GM11168 (cell line): ENCODE results near the gene AAMP.
"Not testable (repeated sequence)": the region's sequence is repeated elsewhere in the genome, so short reads cannot be mapped to it uniquely, and the experiment has no call there.

Experiments used
- in situ Hi-C: fragments of 300-500 bp; cut with MboI; formaldehyde crosslinking; loops from one replicate; pipeline ENCODE4 v1.12.0; 2022; ENCODE audit warnings: low sequenced_read_pairs; ENCODE audit not compliant: unreplicated experiment

Gene AAMP

GRCh38 chr2:218269900-218270720 lies at the start of gene AAMP, which contains the start of gene PNKD:
Gene AAMP (minus strand): TSS chr2:218270137. CDS start chr2:218270086, 51 bp downstream.
Gene PNKD (plus strand): TSS chr2:218270519. CDS start chr2:218270536, 17 bp downstream.
- in situ Hi-C loops = no loop called here

GRCh38 chr2:218318241-218318640 lies 48.3 kb upstream of the AAMP start:
- in situ Hi-C loops = no loop called here

DNA sequence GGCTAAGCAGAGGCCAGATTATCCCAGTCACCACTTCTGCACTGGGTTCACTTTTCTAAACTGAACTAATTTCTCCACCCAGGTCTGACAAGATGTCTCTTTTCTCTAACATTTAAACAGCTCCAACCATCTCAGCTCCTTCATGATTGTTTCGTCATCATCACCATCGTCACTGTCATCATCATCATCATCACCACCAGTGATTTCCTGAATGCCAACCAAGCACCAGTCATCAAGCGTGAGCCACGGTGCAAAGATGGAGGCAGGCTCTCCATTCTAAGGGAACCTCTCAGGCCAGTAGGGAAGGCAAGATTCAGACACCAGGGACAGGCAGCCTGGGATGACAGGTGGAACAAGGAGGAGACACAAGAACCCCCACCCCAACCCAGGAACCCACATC lies 47.9 kb upstream of the AAMP start:
- in situ Hi-C loops = no loop called here

DNA sequence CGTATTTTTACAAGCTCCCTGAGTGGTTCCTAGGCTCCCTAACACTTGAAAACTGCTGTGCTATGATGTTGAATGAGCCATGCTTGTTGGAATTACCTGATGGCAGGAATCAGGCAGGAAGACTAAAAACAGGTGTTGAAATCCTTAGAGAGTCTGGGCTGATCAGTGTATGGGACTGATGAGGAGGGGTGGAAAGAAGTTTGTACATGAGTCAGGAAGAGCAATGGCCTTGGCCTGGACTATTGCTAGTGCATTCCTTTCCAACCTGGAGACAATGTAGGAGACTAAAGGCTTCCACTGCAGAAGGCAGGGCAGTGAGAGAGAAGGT lies 47.3 kb upstream of the AAMP start:
- in situ Hi-C loops = no loop called here

- in situ Hi-C loops = no loop called here
These were observed 45.5 kb upstream of the AAMP start for GRCh38 chr2:218315397-218315796.

DNA sequence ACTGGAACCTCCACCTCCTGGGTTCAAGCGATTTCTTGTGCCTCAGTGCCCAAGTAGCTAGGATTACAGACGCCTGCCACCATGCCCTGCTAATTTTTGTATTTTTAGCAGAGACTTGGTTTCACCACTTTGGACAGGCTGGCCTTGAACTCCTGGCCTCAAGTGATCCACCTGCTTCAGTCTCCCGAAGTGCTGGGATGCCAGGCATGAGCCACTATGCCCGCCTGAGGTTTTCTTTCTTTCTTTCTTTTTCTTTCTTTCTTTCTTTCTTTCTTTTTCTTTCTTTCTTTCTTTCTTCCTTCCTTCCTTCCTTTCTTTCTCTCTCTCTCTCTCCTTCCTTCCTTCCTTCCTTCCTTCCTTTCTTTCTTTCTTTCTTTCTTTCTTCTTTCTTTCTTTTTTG lies 44.8 kb upstream of the AAMP start:
- in situ Hi-C loops = not testable (repeated sequence)

- in situ Hi-C loops = no loop called here
These were observed 43.4 kb upstream of the AAMP start for GRCh38 chr2:218313356-218313755.

DNA sequence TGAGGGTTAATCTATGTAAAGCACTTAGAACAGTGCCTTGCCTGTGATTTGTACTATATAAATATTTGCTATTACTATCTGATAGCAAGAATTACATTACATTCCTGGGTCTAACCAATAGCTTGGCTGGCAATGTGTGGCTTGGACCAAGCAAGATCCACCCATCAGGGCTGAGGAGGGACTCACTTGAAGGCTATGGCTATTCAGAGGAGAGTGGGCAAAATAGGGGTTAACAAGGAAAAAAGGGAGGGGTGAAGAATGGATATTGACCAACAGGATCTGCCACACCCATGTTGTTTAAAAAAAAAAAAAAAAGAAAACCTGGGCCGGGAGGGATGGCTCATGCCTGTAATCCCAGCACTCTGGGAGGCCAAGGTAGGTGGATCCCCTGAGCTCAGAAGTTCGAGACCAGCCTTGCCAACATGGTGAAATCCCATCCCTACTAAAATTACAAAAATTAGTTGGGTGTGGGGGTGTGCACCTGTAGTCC lies 42.4 kb upstream of the AAMP start:
- in situ Hi-C loops = no loop called here

DNA sequence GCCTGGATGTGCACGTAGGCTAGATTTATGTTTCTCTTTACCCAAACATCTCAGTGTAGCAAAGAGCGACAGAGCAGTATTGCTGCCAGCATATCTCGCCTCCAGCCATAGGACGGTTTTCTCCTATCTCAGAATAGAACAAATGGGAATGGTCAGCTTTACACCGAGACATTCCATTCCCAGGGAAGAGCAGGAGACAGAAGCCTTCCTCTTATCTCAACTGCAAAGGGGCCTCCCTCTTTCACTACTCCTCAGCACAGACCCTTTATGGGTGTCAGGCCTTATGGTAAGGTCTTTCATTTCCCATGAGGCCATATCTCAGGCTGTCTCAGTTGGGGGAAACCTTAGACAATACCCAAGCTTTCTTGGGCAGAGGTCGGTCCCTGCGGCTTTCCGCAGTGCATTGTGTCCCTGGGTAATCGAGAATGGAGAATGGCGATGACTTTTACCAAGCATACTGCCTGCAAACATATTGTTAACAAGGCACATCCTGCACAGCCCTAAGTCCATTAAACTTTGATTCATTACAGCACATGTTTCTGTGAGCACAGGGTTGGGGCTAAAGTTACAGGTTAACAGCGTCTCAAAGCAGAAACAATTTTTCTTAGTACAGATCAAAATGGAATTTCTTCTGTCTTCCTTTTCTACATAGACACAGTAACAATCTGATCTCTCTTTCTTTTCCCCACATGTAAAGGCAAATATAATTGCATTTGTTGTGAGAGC lies 41.8 kb upstream of the AAMP start:
- in situ Hi-C loops = not testable (repeated sequence)

GRCh38 chr2:218310853-218311540 lies 41.1 kb upstream of the AAMP start:
- in situ Hi-C loops = no loop called here

GRCh38 chr2:218307415-218308090 lies 37.6 kb upstream of the AAMP start:
- in situ Hi-C loops = loop anchor here (10.0 kb wide), 1 partner anchor 87 kb away; the partner anchor contains the start of gene CTDSP1

DNA sequence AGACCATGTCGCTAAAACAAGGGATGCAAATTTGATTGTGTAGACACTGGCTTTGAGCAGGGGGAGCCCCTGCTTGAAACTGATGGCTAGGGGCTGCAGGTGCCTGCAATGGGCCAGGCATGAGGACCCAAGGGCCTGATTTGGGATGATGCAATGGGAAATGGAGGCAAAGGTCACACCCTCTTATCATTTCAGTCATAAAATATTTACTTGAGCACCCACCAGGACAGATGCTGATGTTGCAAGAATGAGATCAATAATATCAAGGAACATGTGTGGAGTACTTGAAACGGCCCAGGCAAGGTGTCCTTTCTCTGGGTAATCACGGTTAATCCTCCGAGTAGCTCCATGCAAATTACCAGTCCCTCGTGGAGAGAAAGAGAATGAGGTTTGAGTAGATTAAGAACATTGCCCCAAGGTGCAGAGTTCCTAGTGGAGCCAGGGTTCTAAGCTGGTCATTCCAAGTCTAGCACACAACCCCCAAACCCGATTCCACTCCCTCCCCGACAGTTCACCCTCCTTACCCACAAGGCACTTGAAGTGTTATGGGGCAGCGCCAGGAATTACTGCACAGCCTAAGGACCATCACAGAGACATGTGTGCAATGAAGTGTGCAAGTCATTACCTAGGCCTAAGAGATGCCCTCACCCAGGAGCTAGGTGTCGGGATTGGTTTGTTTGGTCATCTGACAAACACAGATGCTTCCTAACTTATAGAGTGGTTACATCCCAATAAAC lies 36.4 kb upstream of the AAMP start:
- in situ Hi-C loops = loop anchor here (10.0 kb wide), 1 partner anchor 88 kb away; the partner anchor contains the start of gene CTDSP1

GRCh38 chr2:218305383-218305782 lies 35.4 kb upstream of the AAMP start:
- in situ Hi-C loops = loop anchor here (10.0 kb wide), 1 partner anchor 89 kb away; the partner anchor contains the start of gene CTDSP1

DNA sequence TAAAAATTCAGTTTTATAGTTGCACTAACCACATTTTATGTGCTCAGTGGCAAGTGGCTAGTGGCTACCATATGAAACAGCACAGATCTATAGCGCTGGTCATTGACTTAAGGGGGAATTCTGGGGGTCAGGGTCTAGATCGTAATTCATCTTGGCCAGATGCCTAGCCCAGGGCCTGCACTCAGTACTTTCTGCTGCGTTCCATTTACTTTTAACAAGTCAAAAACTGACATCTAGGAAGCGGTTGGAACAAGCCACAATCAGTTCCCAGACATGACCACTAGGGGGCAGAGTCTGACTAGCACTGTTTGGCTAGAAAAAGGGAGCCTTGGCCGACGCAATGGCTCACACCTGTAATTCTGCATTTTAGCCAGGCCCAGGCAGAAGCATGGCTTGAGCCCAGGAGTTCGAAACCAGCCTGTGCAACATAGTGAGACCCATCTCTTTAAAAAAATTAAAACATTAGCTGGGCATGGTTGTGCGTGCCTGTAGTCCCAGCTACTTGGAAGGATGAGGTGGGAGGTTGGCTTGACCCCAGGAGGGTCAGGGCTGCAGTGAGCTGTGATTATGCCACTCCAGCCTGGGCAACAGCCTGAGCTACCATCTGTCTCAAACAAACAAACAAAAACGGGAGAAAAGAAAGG lies 31.4 kb upstream of the AAMP start:
- in situ Hi-C loops = loop anchor here (5.0 to 10.0 kb wide), 2 partner anchors 56 to 94 kb away; partner anchors contain the start of genes CATIP and CTDSP1

DNA sequence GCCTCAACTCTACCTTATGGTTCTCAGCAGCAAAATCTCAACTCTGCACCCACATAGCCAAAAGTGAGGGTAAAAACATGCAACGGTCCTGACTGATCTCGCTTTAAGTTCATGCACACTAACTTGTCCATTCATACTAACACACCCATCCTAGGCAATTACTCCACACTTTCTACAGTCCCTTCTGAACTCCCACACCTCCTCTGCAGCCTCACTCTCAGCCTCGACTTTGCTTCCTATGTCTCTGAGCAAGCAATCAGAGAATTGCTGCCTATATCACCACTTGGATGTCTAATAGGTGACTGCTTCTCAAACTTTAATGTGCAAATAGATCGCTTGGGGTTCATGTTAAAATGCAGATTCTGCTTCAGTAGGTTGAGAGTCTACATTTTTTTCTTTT lies 30.2 kb upstream of the AAMP start:
- in situ Hi-C loops = loop anchor here (5.0 to 10.0 kb wide), 2 partner anchors 57 to 95 kb away; partner anchors contain the start of genes CATIP and CTDSP1

GRCh38 chr2:218298314-218298875 lies 28.5 kb upstream of the AAMP start:
- in situ Hi-C loops = no loop called here

- in situ Hi-C loops = no loop called here
These were observed 26.9 kb upstream of the AAMP start for GRCh38 chr2:218296847-218297246.

GRCh38 chr2:218296200-218296599 lies 26.3 kb upstream of the AAMP start:
- in situ Hi-C loops = no loop called here
